HG03045 (cell line): Measurements from ENCODE around the gene RNF150.
"Not testable (repeated sequence)": the region's sequence is repeated elsewhere in the genome, so short reads cannot be mapped to it uniquely, and the experiment has no call there.

Source experiments
- ATAC-seq: cut with Tn5 transposase; IDR thresholded peaks from one replicate; pipeline ENCODE4 v1.9.1; 2021; ENCODE audit warnings: mild to moderate bottlenecking, moderate library complexity; ENCODE audit not compliant: unreplicated experiment

The RNF150 gene

GRCh38 chr4:141133146-141133998 lies at the start of gene RNF150:
RNF150 (minus strand) TSS chr4:141133469.
- peak; percentile 60 for ATAC-seq

GRCh38 chr4:141180991-141181761 lies 47.9 kb upstream of the RNF150 start:
- no peak for ATAC-seq

GRCh38 chr4:141179474-141180373 lies 46.5 kb upstream of the RNF150 start:
- ATAC-seq = no peak

GRCh38 chr4:141177171-141177570 lies 43.9 kb upstream of the RNF150 start:
- no peak for ATAC-seq

DNA sequence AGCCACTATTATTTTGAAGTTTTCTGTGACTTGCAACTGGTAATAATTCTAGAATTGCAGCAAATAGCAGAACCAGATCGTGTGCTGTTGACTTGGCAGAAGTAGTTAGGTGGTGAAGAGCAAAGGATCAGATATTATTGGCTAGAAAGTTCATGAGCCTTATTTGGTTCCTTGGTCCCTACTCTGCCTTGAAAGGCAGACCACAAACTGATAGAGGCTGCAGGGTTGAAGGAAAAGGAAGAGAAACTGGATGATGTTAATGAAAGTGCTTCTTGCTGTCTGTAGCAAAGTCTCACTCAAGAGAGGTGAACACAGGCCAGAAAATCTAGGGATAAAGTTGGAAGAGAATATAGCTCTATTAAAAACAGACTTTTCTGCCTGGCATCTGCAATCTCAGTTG lies 41.2 kb upstream of the RNF150 start:
- ATAC-seq = no peak

- no peak for ATAC-seq
These were observed 37.4 kb upstream of the RNF150 start for GRCh38 chr4:141170671-141171070.

GRCh38 chr4:141169391-141169790 lies 36.1 kb upstream of the RNF150 start:
- no peak for ATAC-seq

DNA sequence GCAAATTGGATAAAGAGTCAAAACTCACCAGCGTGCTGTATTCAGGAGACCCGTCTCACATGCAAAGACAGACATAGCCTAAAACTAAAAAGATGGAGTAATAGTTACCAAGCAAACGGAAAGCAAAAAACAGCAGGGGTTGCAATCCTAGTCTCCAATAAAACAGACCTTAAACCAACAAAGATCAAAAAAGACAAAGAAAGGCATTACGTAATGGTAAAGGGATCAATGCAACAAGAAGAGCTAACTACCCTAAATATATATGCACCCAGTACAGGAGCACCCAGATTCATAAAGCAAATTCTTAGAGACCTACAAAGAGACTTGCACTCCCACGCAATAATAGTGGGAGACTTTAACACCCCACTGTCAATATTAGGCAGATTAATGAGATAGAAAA lies 31.7 kb upstream of the RNF150 start:
- ATAC-seq = not testable (repeated sequence)

DNA sequence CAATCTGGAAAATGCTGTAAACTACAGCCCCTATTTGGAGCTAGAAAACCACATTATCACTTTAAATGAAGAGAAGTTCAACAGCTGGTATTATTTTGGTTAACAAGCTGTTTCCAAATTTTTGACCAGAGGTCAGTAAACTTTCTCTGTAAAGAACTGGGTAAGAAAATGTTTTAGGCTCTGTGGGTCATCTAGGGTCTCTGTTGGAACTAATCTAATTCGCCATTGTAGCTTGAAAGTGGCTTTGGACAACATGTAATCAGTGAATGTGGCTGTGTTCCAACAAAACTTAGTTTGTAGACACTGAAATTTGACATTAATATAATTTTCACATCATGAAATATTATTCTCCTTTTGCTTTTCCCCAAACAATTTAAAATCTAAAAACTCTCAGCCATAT lies 25.8 kb upstream of the RNF150 start:
- ATAC-seq = no peak

DNA sequence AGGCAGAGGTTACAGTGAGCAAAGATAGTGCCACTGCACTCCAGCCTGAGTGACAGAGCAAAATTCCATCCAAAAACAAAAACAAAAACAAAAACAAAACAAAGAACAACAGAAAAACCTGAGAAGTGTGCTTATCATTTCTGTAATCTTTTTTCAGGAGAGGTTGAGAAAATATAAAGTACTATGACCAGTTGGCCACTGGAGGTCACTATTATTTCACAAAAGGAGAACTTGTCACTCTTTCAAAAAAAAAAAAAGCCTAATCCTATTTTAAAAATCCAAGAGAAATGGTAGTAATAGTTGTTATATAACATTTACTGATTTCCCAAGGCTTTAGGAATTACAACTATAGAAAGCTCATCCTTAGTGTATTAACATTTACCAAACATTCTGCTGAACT lies 24.9 kb upstream of the RNF150 start:
- no peak for ATAC-seq

- no peak for ATAC-seq
These were observed 22.3 kb upstream of the RNF150 start for GRCh38 chr4:141155586-141155985.

- ATAC-seq = no peak
These were observed 21.5 kb upstream of the RNF150 start for GRCh38 chr4:141154725-141155124.

- no peak for ATAC-seq
These were observed 20.7 kb upstream of the RNF150 start for GRCh38 chr4:141153751-141154510.

DNA sequence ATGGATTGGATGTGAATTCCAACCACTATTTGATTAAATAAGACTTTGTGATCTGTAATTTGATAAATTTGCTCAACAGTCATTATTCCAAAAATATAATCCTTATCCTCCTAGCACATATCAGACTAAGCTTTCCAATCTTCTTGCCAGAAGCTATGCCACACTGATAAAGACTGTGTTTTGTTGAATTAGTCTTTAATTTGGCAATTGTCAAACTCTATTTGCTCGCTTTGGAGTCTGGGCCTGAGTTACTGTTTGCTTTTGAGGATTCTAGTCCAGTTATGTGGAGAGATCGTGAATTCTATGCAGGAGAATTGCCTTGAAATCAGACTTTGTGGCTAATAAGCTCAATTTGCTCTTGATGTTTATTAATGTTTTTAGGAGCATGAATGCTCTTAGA lies 10.9 kb upstream of the RNF150 start:
- ATAC-seq = no peak

GRCh38 chr4:141142423-141142822 lies 9.2 kb upstream of the RNF150 start:
- no peak for ATAC-seq

DNA sequence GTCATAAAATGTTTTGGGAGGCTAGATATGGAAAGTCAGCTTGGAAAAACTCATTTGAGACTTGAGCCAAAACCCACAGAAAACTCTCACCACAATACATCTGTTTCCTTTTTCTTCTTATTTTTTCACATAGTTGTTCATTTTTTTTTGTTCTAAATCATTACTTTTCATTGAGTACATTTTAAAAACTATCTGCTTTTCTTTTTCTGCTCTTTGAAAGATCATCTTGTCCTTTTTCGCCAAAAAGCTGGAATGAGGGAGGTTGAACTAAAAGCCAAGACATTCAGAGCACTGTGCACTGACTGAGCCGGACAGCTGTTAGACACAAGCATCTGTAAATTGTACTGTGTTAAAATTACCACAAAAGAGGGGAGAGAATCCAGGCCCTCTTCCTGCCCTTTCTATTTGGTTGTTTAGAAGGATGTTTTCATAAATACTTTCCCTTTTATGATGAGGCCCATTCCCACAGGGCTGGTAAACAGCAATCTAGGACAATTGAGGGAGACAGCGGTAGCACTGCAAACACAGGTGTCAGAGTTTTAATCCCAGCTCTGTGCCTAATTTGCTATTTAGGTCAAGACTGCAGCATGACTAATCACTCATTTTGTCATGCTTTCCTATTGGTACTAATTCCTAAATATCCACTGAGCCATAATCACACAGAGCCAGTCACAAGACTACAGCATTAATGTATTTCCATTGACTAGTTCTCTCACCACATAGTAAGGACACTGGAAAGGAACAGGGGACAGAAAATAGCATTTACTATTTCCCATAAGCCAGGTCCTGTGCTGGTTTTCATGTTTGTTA lies 7.3 kb upstream of the RNF150 start:
- no peak for ATAC-seq

DNA sequence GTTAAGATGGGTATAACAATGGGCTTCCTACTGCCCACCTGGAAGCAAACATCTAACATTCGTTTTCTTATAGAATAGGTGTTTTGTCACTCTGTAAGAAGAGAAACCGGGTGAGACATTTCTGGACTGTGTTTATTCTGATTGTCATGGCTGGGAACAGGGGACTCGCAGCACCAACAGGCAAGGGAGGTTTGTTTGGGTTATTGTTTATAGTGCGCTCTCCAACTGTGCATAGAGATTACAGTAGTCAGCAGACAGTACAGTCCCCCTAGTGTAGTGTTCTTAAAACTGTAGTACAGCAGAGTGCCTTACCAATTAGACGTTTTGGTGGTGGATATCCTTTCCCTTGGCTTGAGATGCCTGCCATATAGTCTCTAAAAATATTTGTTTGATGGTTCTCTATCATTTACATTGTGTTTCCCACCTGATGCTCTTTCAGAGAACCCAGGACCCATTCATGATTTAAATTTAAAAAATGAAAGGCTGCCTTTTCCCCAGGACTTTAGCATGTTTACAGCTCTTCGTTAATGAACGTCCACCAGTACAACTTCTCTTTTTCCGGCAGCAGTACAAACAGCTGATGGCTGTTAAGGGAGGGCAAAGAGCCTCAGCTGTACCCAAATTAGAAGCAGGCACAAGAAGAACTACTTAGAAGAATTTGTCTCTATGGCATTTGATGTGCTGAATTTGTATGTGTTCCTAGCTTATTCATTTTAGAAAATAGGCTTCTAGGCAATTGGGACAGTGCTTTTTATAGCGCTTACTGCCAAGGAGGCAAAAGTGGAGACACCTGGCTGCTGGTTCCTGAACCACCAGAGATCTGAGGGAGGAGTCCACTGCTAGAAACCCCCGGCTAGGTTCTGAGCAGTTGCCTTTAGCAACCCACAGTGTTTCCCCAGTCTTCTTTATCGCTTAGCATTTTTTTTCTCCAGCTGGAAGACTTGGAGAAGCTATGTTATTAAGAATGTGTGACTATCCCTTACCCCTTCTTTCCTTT lies 1.0 kb upstream of the RNF150 start:
- ATAC-seq = no peak

DNA sequence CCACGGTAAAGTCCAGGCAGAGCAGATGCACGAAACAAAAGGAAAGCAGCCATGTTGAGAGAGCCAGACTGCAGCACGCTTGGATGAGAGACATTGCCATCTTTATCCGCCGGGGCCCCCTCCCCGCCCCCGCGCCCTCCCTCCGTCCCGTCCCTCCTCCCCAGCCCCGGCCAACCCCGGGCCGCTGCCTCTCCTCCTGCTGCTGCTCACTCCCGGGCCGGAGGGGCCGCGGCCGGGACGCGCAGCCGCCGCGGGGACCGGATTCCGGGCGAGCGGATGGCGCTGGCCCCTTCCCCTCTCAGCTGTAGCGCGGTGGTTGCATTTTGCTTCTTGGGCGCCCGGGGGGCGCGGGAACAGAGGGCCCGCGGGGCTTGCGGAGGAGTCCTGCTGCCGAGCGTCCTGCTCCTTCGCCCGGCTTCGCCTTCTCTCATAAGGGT lies 542 bp downstream of the RNF150 start:
- peak; percentile 18 for ATAC-seq
